ENCODE measurements around the gene KRTAP6-2. TPM values are rescaled to one million over a fixed set of nuclear protein-coding genes. Genes with fewer than 3 reads are reported as not detected.

KRTAP6-2 gene
- total RNA-seq, 2 experiments from 2014 or later, result not detected

DNA sequence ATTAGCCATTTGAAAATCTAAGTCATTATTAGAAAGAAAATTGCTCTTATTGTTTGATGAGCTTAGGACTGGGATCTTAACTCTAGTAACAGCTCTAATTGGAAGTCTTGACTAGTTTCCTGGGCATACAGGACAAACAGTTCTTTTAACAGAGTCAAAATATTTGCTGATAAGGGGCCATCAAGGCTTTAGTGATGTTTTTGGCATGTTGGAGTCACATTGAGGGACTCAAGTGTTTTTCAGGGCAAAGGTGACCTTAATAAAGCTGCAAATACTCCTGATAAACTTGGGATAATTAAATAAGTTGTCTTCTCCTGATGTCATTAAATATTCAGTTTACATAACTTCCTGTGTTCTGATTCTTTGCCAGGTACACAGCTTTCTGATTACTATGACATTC is 31.1 kb downstream of the KRTAP6-2 start:
- Histone ChIP-seq H2AFZ (ENCODE audit: low read length) (no peak overlapping the region), H3K79me2 (ENCODE audit: insufficient read depth, low read depth, low read length) (no peaks in the 10 kb centered on the region), H3K4me2 (ENCODE audit: low read length) (no peak overlapping the region), H3K36me3 (ENCODE audit: insufficient read depth, low read length) (no peaks in the 10 kb centered on the region), H4K20me1 (ENCODE audit: insufficient read depth, low read length) (no peaks in the 10 kb centered on the region), H3K27ac (ENCODE audit: low read depth, low read length, poor library complexity, severe bottlenecking) (no peak overlapping the region), H3K4me1 (ENCODE audit: insufficient read depth, low read length, poor library complexity, severe bottlenecking) (no peaks in the 10 kb centered on the region), H3K4me3 (ENCODE audit: low read depth, low read length, poor library complexity, severe bottlenecking) (no peak overlapping the region), H3K9me3 (ENCODE audit: low read length) (no peaks in the 10 kb centered on the region), H3K9me2 (ENCODE audit: insufficient read depth, low read length) (no peaks in the 10 kb centered on the region)
- no peak for DNase-seq (ENCODE audit: low spot score)
- BruUV-seq (replicated peaks), result no TSS peak
- no peak for TF ChIP-seq CTCF (conservative IDR thresholded peaks at IDR 0.05; ENCODE audit: low read length)
- no peak for TF ChIP-seq EZH2phosphoT487 (IDR thresholded peaks at IDR 0.05; ENCODE audit: borderline replicate concordance, low read depth, low read length)
- CTCF ChIA-PET (ENCODE audit: unreplicated experiment), result no interaction called here
- intact Hi-C loops (cut with micrococcal nuclease; ENCODE audit: unreplicated experiment), result no loop called here
- POLR2A ChIA-PET, result no interaction called here

DNA sequence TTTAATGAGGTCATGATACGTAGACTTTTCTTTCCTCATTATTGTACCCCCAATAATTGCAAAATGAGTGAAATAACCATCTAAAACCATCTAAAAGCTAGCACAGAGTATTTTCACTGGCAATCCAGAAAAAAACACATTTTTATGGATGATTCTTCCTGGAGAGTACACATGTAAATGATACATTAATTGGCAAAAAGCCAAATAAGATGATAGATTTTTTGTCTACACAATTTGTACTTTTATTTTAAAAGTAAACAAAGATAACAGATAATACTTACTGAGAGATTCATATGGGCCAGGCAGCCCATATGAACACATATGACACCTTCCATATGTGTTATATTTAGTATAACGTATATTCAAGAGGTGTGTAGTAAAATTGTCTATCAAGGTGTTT is 35.1 kb downstream of the KRTAP6-2 start:
- no peaks in the 10 kb centered on the region for H3K9me3 ChIP-seq (ENCODE audit: low read length)
- intact Hi-C loops (cut with micrococcal nuclease; ENCODE audit: unreplicated experiment), result no loop called here
- H3K4me3 ChIP-seq (ENCODE audit: low read depth, low read length, poor library complexity, severe bottlenecking), result no peak overlapping the region
- H2AFZ ChIP-seq (ENCODE audit: low read length), result no peak overlapping the region
- H4K20me1 ChIP-seq (ENCODE audit: insufficient read depth, low read length), result no peaks in the 10 kb centered on the region
- no peaks in the 10 kb centered on the region for H3K4me1 ChIP-seq (ENCODE audit: insufficient read depth, low read length, poor library complexity, severe bottlenecking)
- no TSS peak for BruUV-seq (replicated peaks)
- TF ChIP-seq EZH2phosphoT487 (IDR thresholded peaks at IDR 0.05; ENCODE audit: borderline replicate concordance, low read depth, low read length) (no peak), CTCF (conservative IDR thresholded peaks at IDR 0.05; ENCODE audit: low read length) (no peak)
- H3K4me2 ChIP-seq (ENCODE audit: low read length), result no peak overlapping the region
- no peak overlapping the region for H3K27ac ChIP-seq (ENCODE audit: low read depth, low read length, poor library complexity, severe bottlenecking)
- ChIA-PET CTCF (ENCODE audit: unreplicated experiment) (no interaction called here), POLR2A (no interaction called here)
- H3K9me2 ChIP-seq (ENCODE audit: insufficient read depth, low read length), result no peaks in the 10 kb centered on the region
- DNase-seq (ENCODE audit: low spot score), result no peak
- H3K36me3 ChIP-seq (ENCODE audit: insufficient read depth, low read length), result no peaks in the 10 kb centered on the region
- H3K79me2 ChIP-seq (ENCODE audit: insufficient read depth, low read depth, low read length), result no peaks in the 10 kb centered on the region

DNA sequence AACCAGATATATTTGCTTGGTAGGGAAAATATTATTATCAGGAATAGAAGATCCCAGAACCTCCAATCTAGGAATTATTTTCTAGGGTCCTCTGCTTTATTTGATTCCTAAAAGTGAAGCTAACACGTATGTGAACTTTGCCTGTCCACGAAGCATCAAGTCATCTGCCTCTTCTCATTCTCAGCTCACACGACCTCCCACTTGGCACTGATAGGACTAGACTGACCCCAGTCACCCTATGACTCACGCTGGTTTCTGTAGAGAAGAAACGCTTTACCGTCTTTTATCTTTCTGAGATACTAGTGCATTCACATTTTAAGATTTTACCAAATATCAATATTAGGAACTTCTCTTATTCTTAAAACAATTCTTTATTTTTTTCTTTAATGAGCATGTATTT is 35.6 kb downstream of the KRTAP6-2 start:
- ChIA-PET POLR2A (no interaction called here), CTCF (ENCODE audit: unreplicated experiment) (no interaction called here)
- no TSS peak for BruUV-seq (replicated peaks)
- no peak for TF ChIP-seq CTCF (conservative IDR thresholded peaks at IDR 0.05; ENCODE audit: low read length)
- TF ChIP-seq EZH2phosphoT487 (IDR thresholded peaks at IDR 0.05; ENCODE audit: borderline replicate concordance, low read depth, low read length), result no peak
- Histone ChIP-seq H4K20me1 (ENCODE audit: insufficient read depth, low read length) (no peaks in the 10 kb centered on the region), H3K9me2 (ENCODE audit: insufficient read depth, low read length) (no peaks in the 10 kb centered on the region), H3K4me1 (ENCODE audit: insufficient read depth, low read length, poor library complexity, severe bottlenecking) (no peaks in the 10 kb centered on the region), H3K36me3 (ENCODE audit: insufficient read depth, low read length) (no peaks in the 10 kb centered on the region), H3K4me2 (ENCODE audit: low read length) (no peak overlapping the region), H3K79me2 (ENCODE audit: insufficient read depth, low read depth, low read length) (no peaks in the 10 kb centered on the region), H2AFZ (ENCODE audit: low read length) (no peak overlapping the region), H3K9me3 (ENCODE audit: low read length) (no peaks in the 10 kb centered on the region), H3K27ac (ENCODE audit: low read depth, low read length, poor library complexity, severe bottlenecking) (no peak overlapping the region), H3K4me3 (ENCODE audit: low read depth, low read length, poor library complexity, severe bottlenecking) (no peak overlapping the region)
- no peak for DNase-seq (ENCODE audit: low spot score)
- intact Hi-C loops (cut with micrococcal nuclease; ENCODE audit: unreplicated experiment), result no loop called here
